ENCODE measurements around the gene CRACDL.

CRACDL gene

GRCh38 chr2:98764499-98764898 is 171.5 kb downstream of the CRACDL start:
- Histone ChIP-seq H2AFZ (ENCODE audit: low read length) (no peak overlapping the region), H3K14ac (ENCODE audit: low read length) (no peak overlapping the region), H3K4me1 (ENCODE audit: control insufficient read depth in 2 of 2, insufficient read depth in 1 of 2, low read depth in 1 of 2, low read length in 2 of 2) (peaks cover 0 to 3% of the 10 kb centered on the region in 2 donors), H3K79me1 (ENCODE audit: low read depth, low read length) (no peaks in the 10 kb centered on the region), H3K9me3 (replicated peaks in 1 of 2; ENCODE audit: control insufficient read depth in 2 of 2, insufficient read depth in 1 of 2, low read depth in 1 of 2, low read length in 2 of 2) (no peaks in the 10 kb centered on the region), H2BK120ac (ENCODE audit: low read depth, low read length) (no peak overlapping the region), H2BK5ac (ENCODE audit: low read length) (no peak overlapping the region), H4K8ac (ENCODE audit: low read depth, low read length) (no peak overlapping the region), H3K18ac (ENCODE audit: low read length) (no peak overlapping the region), H3K4me3 (ENCODE audit: low read length in 2 of 2) (no peak overlapping the region), H3K27me3 (ENCODE audit: control insufficient read depth in 3 of 3, insufficient read depth in 3 of 3, low read depth in 1 of 3, low read length in 3 of 3) (peaks cover 0 to 5% (median 0%) of the 10 kb centered on the region in 3 experiments), H3K9ac (ENCODE audit: low read depth, low read length, poor library complexity) (no peak overlapping the region), H4K91ac (ENCODE audit: low read depth, low read length, poor library complexity) (no peak overlapping the region), H2BK15ac (ENCODE audit: low read length) (no peak overlapping the region), H3K36me3 (replicated peaks in 1 of 2; ENCODE audit: control insufficient read depth in 2 of 2, insufficient read depth in 2 of 2, low read length in 2 of 2) (no peaks in the 10 kb centered on the region), H3K4ac (ENCODE audit: low read length) (no peak overlapping the region), H2AK5ac (ENCODE audit: low read depth, low read length) (no peak overlapping the region), H2BK12ac (ENCODE audit: low read length) (no peak overlapping the region), H3K27ac (replicated peaks; ENCODE audit: low read length) (no peak overlapping the region), H3K4me2 (ENCODE audit: insufficient read depth, low read length, poor library complexity, severe bottlenecking) (no peak overlapping the region), H3K23ac (ENCODE audit: low read depth, low read length, poor library complexity) (no peak overlapping the region)
- no CpG with 5 or more reads among the region's 4 CpGs for WGBS, 2 donors (ENCODE audit: extremely low coverage in 2 of 2, insufficient read length in 2 of 2, insufficient replicate concordance in 1 of 2)
- no peak for DNase-seq (ENCODE audit: low spot score)

- Histone ChIP-seq H2BK12ac (ENCODE audit: low read length) (no peak overlapping the region), H3K4me2 (ENCODE audit: insufficient read depth, low read length, poor library complexity, severe bottlenecking) (no peak overlapping the region), H3K9ac (ENCODE audit: low read depth, low read length, poor library complexity) (no peak overlapping the region), H3K23ac (ENCODE audit: low read depth, low read length, poor library complexity) (no peak overlapping the region), H3K27ac (replicated peaks; ENCODE audit: low read length) (no peak overlapping the region), H3K4ac (ENCODE audit: low read length) (no peak overlapping the region), H3K9me3 (replicated peaks in 1 of 2; ENCODE audit: control insufficient read depth in 2 of 2, insufficient read depth in 1 of 2, low read depth in 1 of 2, low read length in 2 of 2) (no peaks in the 10 kb centered on the region), H4K8ac (ENCODE audit: low read depth, low read length) (no peak overlapping the region), H3K4me1 (ENCODE audit: control insufficient read depth in 2 of 2, insufficient read depth in 1 of 2, low read depth in 1 of 2, low read length in 2 of 2) (peaks cover 0 to 3% of the 10 kb centered on the region in 2 donors), H2BK120ac (ENCODE audit: low read depth, low read length) (no peak overlapping the region), H2AFZ (ENCODE audit: low read length) (no peak overlapping the region), H3K79me1 (ENCODE audit: low read depth, low read length) (no peaks in the 10 kb centered on the region), H2BK15ac (ENCODE audit: low read length) (no peak overlapping the region), H2BK5ac (ENCODE audit: low read length) (no peak overlapping the region), H3K18ac (ENCODE audit: low read length) (no peak overlapping the region), H3K27me3 (ENCODE audit: control insufficient read depth in 3 of 3, insufficient read depth in 3 of 3, low read depth in 1 of 3, low read length in 3 of 3) (peaks cover 0 to under 1% (median 0%) of the 10 kb centered on the region in 3 experiments), H3K14ac (ENCODE audit: low read length) (no peak overlapping the region), H3K36me3 (replicated peaks in 1 of 2; ENCODE audit: control insufficient read depth in 2 of 2, insufficient read depth in 2 of 2, low read length in 2 of 2) (no peaks in the 10 kb centered on the region), H3K4me3 (ENCODE audit: low read length in 2 of 2) (no peak overlapping the region), H4K91ac (ENCODE audit: low read depth, low read length, poor library complexity) (no peak overlapping the region), H2AK5ac (ENCODE audit: low read depth, low read length) (no peak overlapping the region)
- no CpG with 5 or more reads among the region's 6 CpGs for whole genome bisulfite sequencing, 2 donors (ENCODE audit: extremely low coverage in 2 of 2, insufficient read length in 2 of 2, insufficient replicate concordance in 1 of 2)
- no peak for DNase-seq (ENCODE audit: low spot score)
Measured at GRCh38 chr2:98763209-98763951, 172.6 kb downstream of the CRACDL start.

GRCh38 chr2:98761909-98762308 is 174.1 kb downstream of the CRACDL start:
- Histone ChIP-seq H3K4me3 (ENCODE audit: low read length in 2 of 2) (no peak overlapping the region), H3K9me3 (replicated peaks in 1 of 2; ENCODE audit: control insufficient read depth in 2 of 2, insufficient read depth in 1 of 2, low read depth in 1 of 2, low read length in 2 of 2) (no peaks in the 10 kb centered on the region), H2BK15ac (ENCODE audit: low read length) (no peak overlapping the region), H4K8ac (ENCODE audit: low read depth, low read length) (no peak overlapping the region), H3K4me2 (ENCODE audit: insufficient read depth, low read length, poor library complexity, severe bottlenecking) (no peak overlapping the region), H3K9ac (ENCODE audit: low read depth, low read length, poor library complexity) (no peak overlapping the region), H3K4ac (ENCODE audit: low read length) (no peak overlapping the region), H3K18ac (ENCODE audit: low read length) (no peak overlapping the region), H3K36me3 (replicated peaks in 1 of 2; ENCODE audit: control insufficient read depth in 2 of 2, insufficient read depth in 2 of 2, low read length in 2 of 2) (no peaks in the 10 kb centered on the region), H2BK5ac (ENCODE audit: low read length) (no peak overlapping the region), H2AK5ac (ENCODE audit: low read depth, low read length) (no peak overlapping the region), H3K27me3 (ENCODE audit: control insufficient read depth in 3 of 3, insufficient read depth in 3 of 3, low read depth in 1 of 3, low read length in 3 of 3) (peaks cover 0 to 12% (median 0%) of the 10 kb centered on the region in 3 experiments), H3K27ac (replicated peaks; ENCODE audit: low read length) (no peak overlapping the region), H3K14ac (ENCODE audit: low read length) (no peak overlapping the region), H3K23ac (ENCODE audit: low read depth, low read length, poor library complexity) (no peak overlapping the region), H2BK120ac (ENCODE audit: low read depth, low read length) (no peak overlapping the region), H4K91ac (ENCODE audit: low read depth, low read length, poor library complexity) (no peak overlapping the region), H2BK12ac (ENCODE audit: low read length) (no peak overlapping the region), H2AFZ (ENCODE audit: low read length) (no peak overlapping the region), H3K79me1 (ENCODE audit: low read depth, low read length) (no peaks in the 10 kb centered on the region), H3K4me1 (ENCODE audit: control insufficient read depth in 2 of 2, insufficient read depth in 1 of 2, low read depth in 1 of 2, low read length in 2 of 2) (peaks cover 0 to 3% of the 10 kb centered on the region in 2 donors)
- WGBS, 2 donors (ENCODE audit: extremely low coverage in 2 of 2, insufficient read length in 2 of 2, insufficient replicate concordance in 1 of 2): no CpG with 5 or more reads among the region's 6 CpGs
- no peak for DNase-seq (ENCODE audit: low spot score)

- Histone ChIP-seq H3K4me2 (ENCODE audit: insufficient read depth, low read length, poor library complexity, severe bottlenecking) (no peak overlapping the region), H3K27me3 (ENCODE audit: control insufficient read depth in 3 of 3, insufficient read depth in 3 of 3, low read depth in 1 of 3, low read length in 3 of 3) (peaks cover 0 to 12% (median 0%) of the 10 kb centered on the region in 3 experiments), H2BK15ac (ENCODE audit: low read length) (no peak overlapping the region), H3K4me3 (ENCODE audit: low read length in 2 of 2) (no peak overlapping the region), H2AK5ac (ENCODE audit: low read depth, low read length) (no peak overlapping the region), H3K14ac (ENCODE audit: low read length) (no peak overlapping the region), H2BK5ac (ENCODE audit: low read length) (no peak overlapping the region), H4K91ac (ENCODE audit: low read depth, low read length, poor library complexity) (no peak overlapping the region), H4K8ac (ENCODE audit: low read depth, low read length) (no peak overlapping the region), H3K4ac (ENCODE audit: low read length) (no peak overlapping the region), H3K27ac (replicated peaks; ENCODE audit: low read length) (no peak overlapping the region), H3K36me3 (replicated peaks in 1 of 2; ENCODE audit: control insufficient read depth in 2 of 2, insufficient read depth in 2 of 2, low read length in 2 of 2) (no peaks in the 10 kb centered on the region), H3K9me3 (replicated peaks in 1 of 2; ENCODE audit: control insufficient read depth in 2 of 2, insufficient read depth in 1 of 2, low read depth in 1 of 2, low read length in 2 of 2) (no peaks in the 10 kb centered on the region), H3K9ac (ENCODE audit: low read depth, low read length, poor library complexity) (peak overlapping the region; percentile 21), H3K18ac (ENCODE audit: low read length) (no peak overlapping the region), H3K79me1 (ENCODE audit: low read depth, low read length) (no peaks in the 10 kb centered on the region), H3K23ac (ENCODE audit: low read depth, low read length, poor library complexity) (no peak overlapping the region), H3K4me1 (ENCODE audit: control insufficient read depth in 2 of 2, insufficient read depth in 1 of 2, low read depth in 1 of 2, low read length in 2 of 2) (peaks cover 0 to 3% of the 10 kb centered on the region in 2 donors), H2BK120ac (ENCODE audit: low read depth, low read length) (no peak overlapping the region), H2AFZ (ENCODE audit: low read length) (no peak overlapping the region), H2BK12ac (ENCODE audit: low read length) (no peak overlapping the region)
- no CpG with 5 or more reads among the region's 9 CpGs for WGBS, 2 donors (ENCODE audit: extremely low coverage in 2 of 2, insufficient read length in 2 of 2, insufficient replicate concordance in 1 of 2)
- no peak for DNase-seq (ENCODE audit: low spot score)
Measured at GRCh38 chr2:98761267-98761781, 174.7 kb downstream of the CRACDL start.

Measured in neuronal stem cell (in vitro differentiated cells).